ENCODE results near the gene DLX5.

- TF ChIP-seq CTCF (IDR thresholded peaks at IDR 0.05) (no peak), POLR2A (IDR thresholded peaks at IDR 0.05) (no peak)
Observed at GRCh38 chr7:97012365-97013133, 12.1 kb downstream of the DLX5 start.

Data from vagina (tissue), 2 donors.